ENCODE data around the gene CSGALNACT2.

GRCh38 chr10:43230101-43230908 lies 92.1 kb downstream of the CSGALNACT2 start:
- TF ChIP-seq CTCF (IDR thresholded peaks at IDR 0.05) = no peak
- TF ChIP-seq POLR2AphosphoS5 (IDR thresholded peaks at IDR 0.05) = no peak
